Common myeloid progenitor, CD34-positive (primary cell): ENCODE data around the gene SYT5.

Experiments
- CTCF ChIA-PET: fragments of 350-600 bp; sonication (Branson Sonifier 250); formaldehyde crosslinking; loops from one replicate; lab custom pipeline; 2021; ENCODE audit warnings: antibody characterized with exemption; lab: Charles Lee
- POLR2A ChIA-PET: fragments of 350-600 bp; sonication (Branson Sonifier 250); formaldehyde crosslinking; loops from one replicate; lab custom pipeline; 2021; ENCODE audit warnings: antibody characterized with exemption; lab: Charles Lee
- DNase-seq, 3 donors: peaks; one replicate each; pipeline versions ENCODE4 v3.0.0 to v3.0.0-alpha.2; 2013
- H3K27ac ChIP-seq, 2 experiments: 1 replicate in 1 of 2; 2 replicates in 1 of 2; pipeline ENCODE4 v1.7.0; 2013; ENCODE audit warnings: inconsistent platforms in 2 of 2, low read length in 2 of 2, mild to moderate bottlenecking in 2 of 2, low read depth in 1 of 2, moderate library complexity in 1 of 2; ENCODE audit not compliant: severe bottlenecking in 2 of 2, insufficient read depth in 1 of 2, poor library complexity in 1 of 2
- H3K27me3 ChIP-seq, 5 experiments: replicated peaks in 2 of 5; 1 replicate in 3 of 5; 2 replicates in 2 of 5; pipeline versions ENCODE4 v1.6.1 to v1.7.0; 2013; ENCODE audit warnings: low read length in 4 of 5, mild to moderate bottlenecking in 2 of 5, moderate library complexity in 2 of 5, inconsistent platforms in 1 of 5; ENCODE audit not compliant: insufficient read depth in 5 of 5, control insufficient read depth in 4 of 5
- H3K36me3 ChIP-seq, 4 experiments: 1 replicate in 2 of 4; 2 replicates in 2 of 4; pipeline versions ENCODE4 v1.6.1 to v1.7.0; 2013; ENCODE audit warnings: low read length in 3 of 4, control low read depth in 1 of 4, mild to moderate bottlenecking in 1 of 4; ENCODE audit not compliant: control insufficient read depth in 4 of 4, insufficient read depth in 4 of 4
- H3K4me1 ChIP-seq, 4 experiments: 1 replicate in 3 of 4; 2 replicates in 1 of 4; pipeline versions ENCODE4 v1.6.1 to v1.7.1; 2013; ENCODE audit warnings: low read length in 3 of 4, mild to moderate bottlenecking in 3 of 4, control low read depth in 1 of 4, inconsistent platforms in 1 of 4, moderate library complexity in 1 of 4; ENCODE audit not compliant: control insufficient read depth in 4 of 4, insufficient read depth in 4 of 4; ENCODE audit errors: control extremely low read depth in 1 of 4
- H3K4me3 ChIP-seq, 7 experiments: 1 replicate in 4 of 7; 2 replicates in 3 of 7; pipeline versions ENCODE4 v1.5.1 to v1.7.0; 2013; ENCODE audit warnings: mild to moderate bottlenecking in 7 of 7, low read length in 6 of 7, moderate library complexity in 6 of 7, inconsistent platforms in 2 of 7, low read depth in 2 of 7, control low read depth in 1 of 7; ENCODE audit not compliant: insufficient read depth in 4 of 7, control insufficient read depth in 1 of 7; ENCODE audit errors: extremely low read depth in 1 of 7
- H3K9me3 ChIP-seq, 5 experiments: 1 replicate in 4 of 5; 2 replicates in 1 of 5; pipeline versions ENCODE4 v1.6.1 to v1.7.1; 2013; ENCODE audit warnings: low read length in 4 of 5, mild to moderate bottlenecking in 2 of 5, inconsistent platforms in 1 of 5, low read depth in 1 of 5, moderate library complexity in 1 of 5; ENCODE audit not compliant: control insufficient read depth in 4 of 5, insufficient read depth in 2 of 5; ENCODE audit errors: control extremely low read depth in 1 of 5
- WGBS: methylation state at CpG from one replicate; pipeline ENCODE4 v1.1.5; 2013; ENCODE audit not compliant: insufficient coverage; 5-methylcytosine and 5-hydroxymethylcytosine counted together

The SYT5 gene

GRCh38 chr19:55134736-55135135, 45.4 kb downstream of the SYT5 start:
- H3K4me1 ChIP-seq, result peaks cover 0 to 7% (median 3%) of the 10 kb centered on the region in 4 experiments
- H3K27ac ChIP-seq, result no peak overlapping the region
- WGBS, result no CpG with 5 or more reads among the region's 3 CpGs
- H3K9me3 ChIP-seq, result no peaks in the 10 kb centered on the region
- POLR2A ChIA-PET, result no interaction called here
- no peak for DNase-seq
- no peaks in the 10 kb centered on the region for H3K36me3 ChIP-seq
- H3K4me3 ChIP-seq, result no peak overlapping the region
- CTCF ChIA-PET, result interaction anchor here (0.9 to 2.1 kb wide), 4 partner anchors 223 to 283 kb away, joined by 3 to 8 read pairs (median 3); no protein-coding TSS in a partner anchor
- H3K27me3 ChIP-seq, result peaks cover 0 to 4% (median 0%) of the 10 kb centered on the region in 5 experiments

GRCh38 chr19:55133639-55134444, 46.2 kb downstream of the SYT5 start:
- Histone ChIP-seq H3K27me3 (peaks cover 0 to 4% (median 0%) of the 10 kb centered on the region in 5 experiments), H3K27ac (no peak overlapping the region), H3K9me3 (no peaks in the 10 kb centered on the region), H3K4me3 (no peak overlapping the region), H3K36me3 (no peaks in the 10 kb centered on the region), H3K4me1 (peaks cover 0 to 7% (median 3%) of the 10 kb centered on the region in 4 experiments)
- POLR2A ChIA-PET, result no interaction called here
- 75% methylated on average over 23 of the region's 25 CpGs for WGBS
- CTCF ChIA-PET, result interaction anchor here (0.9 to 2.1 kb wide), 6 partner anchors 13 to 284 kb away, joined by 3 to 5 read pairs (median 4); no protein-coding TSS in a partner anchor
- DNase-seq, result peak in 1 of 3 donors; percentile 31

GRCh38 chr19:55132453-55133129, 47.5 kb downstream of the SYT5 start:
- 28% methylated on average over 9 of the region's 14 CpGs for WGBS
- Histone ChIP-seq H3K4me3 (no peak overlapping the region), H3K27me3 (peaks cover 0 to 4% (median 0%) of the 10 kb centered on the region in 5 experiments), H3K9me3 (no peaks in the 10 kb centered on the region), H3K36me3 (no peaks in the 10 kb centered on the region), H3K27ac (no peak overlapping the region), H3K4me1 (peaks cover 0 to 7% (median 3%) of the 10 kb centered on the region in 4 experiments)
- POLR2A ChIA-PET, result interaction anchor here (0.6 kb wide), 1 partner anchor 58 kb away, joined by 4 read pairs; no protein-coding TSS in a partner anchor
- DNase-seq, result peak in 2 of 3 donors; percentile 57 to 63
- CTCF ChIA-PET, result interaction anchor here (0.5 to 2.1 kb wide), 8 partner anchors 9 to 253 kb away, joined by 4 to 8 read pairs (median 5); no protein-coding TSS in a partner anchor

GRCh38 chr19:55131421-55131820, 48.7 kb downstream of the SYT5 start:
- no peaks in the 10 kb centered on the region for H3K9me3 ChIP-seq
- ChIA-PET POLR2A (no interaction called here), CTCF (interaction anchor here (1.5 to 2.1 kb wide), 2 partner anchors 12 to 15 kb away, joined by 5 read pairs; no protein-coding TSS in a partner anchor)
- no peak overlapping the region for H3K27ac ChIP-seq
- WGBS, result 94% methylated on average over 12 of the region's 16 CpGs
- H3K4me3 ChIP-seq, result no peak overlapping the region
- H3K4me1 ChIP-seq, result peaks cover 0 to 7% (median 3%) of the 10 kb centered on the region in 4 experiments
- peaks cover 0 to 4% (median 0%) of the 10 kb centered on the region in 5 experiments for H3K27me3 ChIP-seq
- no peak for DNase-seq
- no peaks in the 10 kb centered on the region for H3K36me3 ChIP-seq
